Smooth muscle cell (in vitro differentiated cells): Measurements from ENCODE around the gene RCE1. TPM values are rescaled to one million over a fixed set of nuclear protein-coding genes. Genes with fewer than 3 reads are reported as not detected.

ENCODE experiments used
- DNase-seq: peaks from one replicate; lab custom pipeline; 2025; ENCODE audit not compliant: unreplicated experiment; lab: John Stamatoyannopoulos, UW
- H2AFZ ChIP-seq: fragments of 200-600 bp; sonication (generic); 2 replicates; pipeline ENCODE4 v1.6.0; 2016; ENCODE audit warnings: antibody characterized with exemption, low read depth, mild to moderate bottlenecking
- H3F3A ChIP-seq: fragments of 200-600 bp; sonication (generic); 2 replicates; pipeline ENCODE4 v1.6.0; 2017; ENCODE audit warnings: antibody characterized with exemption, low read depth
- H3K27ac ChIP-seq: fragments of 200-600 bp; sonication (generic); 2 replicates; pipeline ENCODE4 v1.5.1; 2016; ENCODE audit warnings: low read depth, mild to moderate bottlenecking
- H3K27me3 ChIP-seq: fragments of 200-600 bp; sonication (generic); 2 replicates; pipeline ENCODE4 v1.6.1; 2016; ENCODE audit warnings: low read depth, mild to moderate bottlenecking
- H3K36me3 ChIP-seq: fragments of 200-600 bp; sonication (generic); 2 replicates; pipeline ENCODE4 v1.5.1; 2016; ENCODE audit warnings: low read depth
- H3K4me1 ChIP-seq: fragments of 200-600 bp; sonication (generic); 2 replicates; pipeline ENCODE4 v1.5.1; 2016; ENCODE audit warnings: low read depth
- H3K4me2 ChIP-seq: fragments of 200-600 bp; sonication (generic); 2 replicates; pipeline ENCODE4 v1.6.0; 2016; ENCODE audit warnings: mild to moderate bottlenecking
- H3K4me3 ChIP-seq: fragments of 200-600 bp; sonication (generic); 2 replicates; pipeline ENCODE4 v1.5.1; 2016; ENCODE audit warnings: mild to moderate bottlenecking
- H3K79me2 ChIP-seq: fragments of 200-600 bp; sonication (generic); 2 replicates; pipeline ENCODE4 v1.6.0; 2016; ENCODE audit warnings: low read depth, mild to moderate bottlenecking
- H3K9ac ChIP-seq: fragments of 200-600 bp; sonication (generic); 2 replicates; pipeline ENCODE4 v1.6.0; 2016; ENCODE audit warnings: low read depth
- H3K9me3 ChIP-seq: fragments of 200-600 bp; sonication (generic); replicated peaks from 2 replicates; pipeline ENCODE4 v1.5.1; 2016; ENCODE audit warnings: low read depth
- H4K20me1 ChIP-seq: fragments of 200-600 bp; sonication (generic); 2 replicates; pipeline ENCODE4 v1.6.0; 2016; ENCODE audit warnings: low read depth
- CTCF ChIP-seq: fragments of 200-600 bp; sonication (generic); IDR thresholded peaks from 2 replicates; pipeline ENCODE4 v1.5.1; 2017; ENCODE audit warnings: borderline replicate concordance, mild to moderate bottlenecking, antibody characterized with exemption; ENCODE audit not compliant: insufficient read depth, poor library complexity, severe bottlenecking
- WGBS: methylation state at CpG from one replicate; pipeline ENCODE4 v1.1.7; 2016; ENCODE audit warnings: low lambda C conversion rate; 5-methylcytosine and 5-hydroxymethylcytosine counted together
- polyA plus RNA-seq: library from polyadenylated mRNA; unstranded; fragments of >200 nt; fragmentation: Nextera tagmentation; extraction: Ambion mirVana; gene quantifications from 2 replicates; pipeline ENCODE4 v1.2.1, GENCODE V29; 2016
- total RNA-seq: library from RNA; depleted of rRNA; stranded (reverse); fragments of >200 nt; gene quantifications from 2 replicates; pipeline ENCODE4 v1.2.3, GENCODE V29; 2014

RCE1 gene
- total and polyA plus RNA-seq, 2 experiments from 2014 or later, result 25.2 to 33.5 TPM

- no peak overlapping the region for H3K4me3 ChIP-seq
- peaks cover 35% of the 10 kb centered on the region for H3K79me2 ChIP-seq
- no peaks in the 10 kb centered on the region for H3K36me3 ChIP-seq
- no peaks in the 10 kb centered on the region for H3K27me3 ChIP-seq
- TF ChIP-seq CTCF, result no peak
- H3K9me3 ChIP-seq, result no peaks in the 10 kb centered on the region
- H4K20me1 ChIP-seq, result peaks cover 14% of the 10 kb centered on the region
- no peak overlapping the region for H3K27ac ChIP-seq
- DNase-seq, result no peak
- no peak overlapping the region for H2AFZ ChIP-seq
- 98% methylated on average over 4 of the region's 4 CpGs for WGBS
- peaks cover 4% of the 10 kb centered on the region for H3K4me1 ChIP-seq
- H3F3A ChIP-seq, result no peaks in the 10 kb centered on the region
- H3K4me2 ChIP-seq, result no peak overlapping the region
- no peak overlapping the region for H3K9ac ChIP-seq
Measured at GRCh38 chr11:66846671-66847091, 3.4 kb downstream of the RCE1 start.

GRCh38 chr11:66847461-66848232, 4.4 kb downstream of the RCE1 start:
- no peaks in the 10 kb centered on the region for H3F3A ChIP-seq
- no peak overlapping the region for H3K4me2 ChIP-seq
- H3K27me3 ChIP-seq, result no peaks in the 10 kb centered on the region
- no peak overlapping the region for H3K4me3 ChIP-seq
- no peak for DNase-seq
- peaks cover 4% of the 10 kb centered on the region for H3K4me1 ChIP-seq
- H3K9ac ChIP-seq, result no peak overlapping the region
- no peak for TF ChIP-seq CTCF
- H4K20me1 ChIP-seq, result peaks cover 8% of the 10 kb centered on the region
- H3K9me3 ChIP-seq, result no peaks in the 10 kb centered on the region
- H3K79me2 ChIP-seq, result peaks cover 25% of the 10 kb centered on the region
- H2AFZ ChIP-seq, result no peak overlapping the region
- WGBS, result 95% methylated on average over 14 of the region's 14 CpGs
- H3K36me3 ChIP-seq, result no peaks in the 10 kb centered on the region
- no peak overlapping the region for H3K27ac ChIP-seq

GRCh38 chr11:66848671-66849500, 5.6 kb downstream of the RCE1 start:
- Histone ChIP-seq H3K36me3 (no peaks in the 10 kb centered on the region), H3K9me3 (no peaks in the 10 kb centered on the region), H3K4me2 (no peak overlapping the region), H3K27ac (no peak overlapping the region), H4K20me1 (peaks cover 8% of the 10 kb centered on the region), H3K4me1 (peaks cover 4% of the 10 kb centered on the region), H3F3A (no peaks in the 10 kb centered on the region), H3K4me3 (no peak overlapping the region), H3K79me2 (peaks cover 15% of the 10 kb centered on the region), H3K9ac (no peak overlapping the region), H3K27me3 (no peaks in the 10 kb centered on the region), H2AFZ (no peak overlapping the region)
- 96% methylated on average over 27 of the region's 28 CpGs for WGBS
- no peak for DNase-seq
- no peak for TF ChIP-seq CTCF
